K562 (cell line): ENCODE measurements around the gene PSMC3IP. TPM values are rescaled to one million over a fixed set of nuclear protein-coding genes. Genes with fewer than 3 reads are reported as not detected.

Experiments
- GABPA ChIP-seq: fragments of 200-800 bp; sonication (Bioruptor generic); conservative IDR thresholded peaks from 2 replicates; pipeline ENCODE4 v1.6.1; 2016; ENCODE audit warnings: low read depth, missing genetic modification characterization, missing compliant biosample characterization
- HCFC1 ChIP-seq: IDR thresholded peaks from 2 replicates; pipeline ENCODE4 v1.6.1; 2012; ENCODE audit warnings: low read depth, low read length, improper control_type of control experiment
- HIVEP1 ChIP-seq: fragments of 250-450 bp; sonication (Bioruptor Pico); IDR thresholded peaks from 2 replicates; pipeline ENCODE4 v1.4.0; 2020; ENCODE audit warnings: mild to moderate bottlenecking
- HNRNPK ChIP-seq: fragments of 200-400 bp; formaldehyde crosslinking; IDR thresholded peaks from one replicate; pipeline ENCODE4 v1.6.1; 2018; ENCODE audit warnings: mild to moderate bottlenecking, low read depth, low read length; ENCODE audit not compliant: poor library complexity, severe bottlenecking
- LEF1 ChIP-seq: fragments of 450-650 bp; IDR thresholded peaks from 2 replicates; pipeline ENCODE4 v1.6.1; 2016; ENCODE audit warnings: mild to moderate bottlenecking
- MCM2 ChIP-seq: fragments of 450-650 bp; IDR thresholded peaks from 2 replicates; pipeline ENCODE4 v1.6.1; 2017; ENCODE audit warnings: low read depth, mild to moderate bottlenecking
- PHF20 ChIP-seq: fragments of 450-650 bp; IDR thresholded peaks from 2 replicates; pipeline ENCODE4 v1.6.1; 2018; ENCODE audit not compliant: partially characterized antibody
- POLR2A ChIP-seq: fragments of 450-650 bp; conservative IDR thresholded peaks from 2 replicates; pipeline ENCODE4 v1.6.1; 2016
- RHOXF2B ChIP-seq: fragments of 250-450 bp; sonication (Bioruptor Pico); conservative IDR thresholded peaks from 2 replicates; pipeline ENCODE4 v1.5.1; 2021
- ZKSCAN1 ChIP-seq: fragments of 150-350 bp; IDR thresholded peaks from 2 replicates; pipeline ENCODE4 v1.6.1; 2016; ENCODE audit warnings: low read depth, low read length
- polyA plus RNA-seq, 8 experiments: library from polyadenylated mRNA; depleted of rRNA in 4 of 8; stranded (reverse) in 5 of 8; unstranded in 3 of 8; fragments of >200 nt; fragmentation: Nextera tagmentation in 2 of 8; fragmentation: Illumina TruSeq in 1 of 8; extraction: Ambion mirVana in 2 of 8; extraction: Trizol in 1 of 8; gene quantifications; 2 replicates each; pipeline versions ENCODE4 v1.2.1 to v1.2.3, GENCODE V29; 2011 to 2014; ENCODE audit warnings: inconsistent platforms in 1 of 8, missing spikeins in 1 of 8
- total RNA-seq, 7 experiments: library from RNA; depleted of rRNA in 6 of 7; stranded (reverse); fragments of >200 nt in 6 of 7; fragmentation: Illumina TruSeq in 2 of 7; extraction: Trizol in 2 of 7; gene quantifications; 2 replicates each; pipeline versions ENCODE4 v1.2.1 to v1.2.3, GENCODE V29; 2011 to 2021; ENCODE audit warnings: low replicate concordance in 1 of 7
- TF ChIP-seq, protein P1 (sequence below), 2 experiments: fragments of 450-650 bp; formaldehyde crosslinking in 1 of 2; IDR thresholded peaks; 2 replicates each; pipeline versions ENCODE4 v1.4.0 to v1.6.1; 2014 to 2020; ENCODE audit warnings: mild to moderate bottlenecking in 2 of 2, borderline replicate concordance in 1 of 2, low read depth in 1 of 2
- TF ChIP-seq, protein P2 (sequence below): fragments of 450-650 bp; IDR thresholded peaks from 2 replicates; pipeline ENCODE4 v1.6.1; 2018; ENCODE audit not compliant: partially characterized antibody
- TF ChIP-seq, protein P3 (sequence below): sonication (generic); formaldehyde crosslinking; IDR thresholded peaks from 2 replicates; pipeline ENCODE4 v1.9.0; 2022; ENCODE audit warnings: mild to moderate bottlenecking, missing genetic modification reagents

The PSMC3IP gene
- total and polyA plus RNA-seq, 9 of the 15 experiments (the other 6 are each of a cell fraction or from before 2014, with no cell fraction given), result 13.8 to 65.6 (median 32.8) TPM

DNA sequence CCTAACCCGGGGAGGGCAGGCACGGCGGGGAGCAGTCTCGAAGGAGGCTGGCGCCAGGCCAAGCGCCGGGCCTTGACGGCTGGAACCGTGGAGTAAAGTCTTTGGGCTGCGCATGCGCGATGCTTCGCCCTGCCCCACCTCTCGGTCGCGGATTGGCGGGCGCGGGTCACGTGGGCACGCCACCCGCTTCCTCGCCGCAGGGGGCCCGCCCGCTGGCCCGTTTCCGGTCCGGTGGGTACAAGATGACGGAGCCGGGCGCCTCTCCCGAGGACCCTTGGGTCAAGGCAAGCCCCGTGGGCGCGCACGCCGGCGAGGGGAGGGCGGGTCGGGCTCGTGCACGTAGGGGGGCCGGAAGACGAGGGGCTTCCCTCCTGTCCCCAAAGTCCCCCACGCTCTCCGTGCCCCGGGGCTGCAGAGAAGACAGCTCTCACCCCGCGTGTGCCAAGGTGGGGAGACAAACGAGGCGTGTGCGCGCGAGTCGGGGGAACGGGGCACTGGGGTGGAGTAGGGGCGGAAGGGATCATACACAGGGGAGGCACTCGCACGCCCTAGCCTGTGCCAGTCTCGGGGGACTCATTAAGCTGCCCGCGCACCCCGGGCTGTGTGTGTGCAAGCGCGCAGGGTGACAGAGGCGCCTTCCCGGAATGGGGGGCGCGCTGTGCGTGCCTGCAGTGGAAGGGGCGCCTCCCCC is 10.5 kb downstream of the PSMC3IP start, which contains the start of gene MLX (continued):
- TF ChIP-seq, protein P1, sequence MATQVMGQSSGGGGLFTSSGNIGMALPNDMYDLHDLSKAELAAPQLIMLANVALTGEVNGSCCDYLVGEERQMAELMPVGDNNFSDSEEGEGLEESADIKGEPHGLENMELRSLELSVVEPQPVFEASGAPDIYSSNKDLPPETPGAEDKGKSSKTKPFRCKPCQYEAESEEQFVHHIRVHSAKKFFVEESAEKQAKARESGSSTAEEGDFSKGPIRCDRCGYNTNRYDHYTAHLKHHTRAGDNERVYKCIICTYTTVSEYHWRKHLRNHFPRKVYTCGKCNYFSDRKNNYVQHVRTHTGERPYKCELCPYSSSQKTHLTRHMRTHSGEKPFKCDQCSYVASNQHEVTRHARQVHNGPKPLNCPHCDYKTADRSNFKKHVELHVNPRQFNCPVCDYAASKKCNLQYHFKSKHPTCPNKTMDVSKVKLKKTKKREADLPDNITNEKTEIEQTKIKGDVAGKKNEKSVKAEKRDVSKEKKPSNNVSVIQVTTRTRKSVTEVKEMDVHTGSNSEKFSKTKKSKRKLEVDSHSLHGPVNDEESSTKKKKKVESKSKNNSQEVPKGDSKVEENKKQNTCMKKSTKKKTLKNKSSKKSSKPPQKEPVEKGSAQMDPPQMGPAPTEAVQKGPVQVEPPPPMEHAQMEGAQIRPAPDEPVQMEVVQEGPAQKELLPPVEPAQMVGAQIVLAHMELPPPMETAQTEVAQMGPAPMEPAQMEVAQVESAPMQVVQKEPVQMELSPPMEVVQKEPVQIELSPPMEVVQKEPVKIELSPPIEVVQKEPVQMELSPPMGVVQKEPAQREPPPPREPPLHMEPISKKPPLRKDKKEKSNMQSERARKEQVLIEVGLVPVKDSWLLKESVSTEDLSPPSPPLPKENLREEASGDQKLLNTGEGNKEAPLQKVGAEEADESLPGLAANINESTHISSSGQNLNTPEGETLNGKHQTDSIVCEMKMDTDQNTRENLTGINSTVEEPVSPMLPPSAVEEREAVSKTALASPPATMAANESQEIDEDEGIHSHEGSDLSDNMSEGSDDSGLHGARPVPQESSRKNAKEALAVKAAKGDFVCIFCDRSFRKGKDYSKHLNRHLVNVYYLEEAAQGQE (IDR thresholded peaks at IDR 0.05; ENCODE audit: borderline replicate concordance), result peak; percentile 93
- TF ChIP-seq, protein P1 (CRISPR knock-in tag; IDR thresholded peaks at IDR 0.05; ENCODE audit: low read depth), result 0 out of 2 replicates have a peak, but pooled peaks have one; percentile 10
- TF ChIP-seq POLR2A, result peak; percentile 53; the same call in 1 of the 2 replicates
- no peak for TF ChIP-seq PHF20
- peak; percentile 50 for TF ChIP-seq HNRNPK
- peak; percentile 90 for TF ChIP-seq GABPA (tag)
- no peak for TF ChIP-seq RHOXF2B
- no peak for TF ChIP-seq MCM2
- no peak for TF ChIP-seq HIVEP1 (CRISPR knock-in tag)
- TF ChIP-seq, protein P2, sequence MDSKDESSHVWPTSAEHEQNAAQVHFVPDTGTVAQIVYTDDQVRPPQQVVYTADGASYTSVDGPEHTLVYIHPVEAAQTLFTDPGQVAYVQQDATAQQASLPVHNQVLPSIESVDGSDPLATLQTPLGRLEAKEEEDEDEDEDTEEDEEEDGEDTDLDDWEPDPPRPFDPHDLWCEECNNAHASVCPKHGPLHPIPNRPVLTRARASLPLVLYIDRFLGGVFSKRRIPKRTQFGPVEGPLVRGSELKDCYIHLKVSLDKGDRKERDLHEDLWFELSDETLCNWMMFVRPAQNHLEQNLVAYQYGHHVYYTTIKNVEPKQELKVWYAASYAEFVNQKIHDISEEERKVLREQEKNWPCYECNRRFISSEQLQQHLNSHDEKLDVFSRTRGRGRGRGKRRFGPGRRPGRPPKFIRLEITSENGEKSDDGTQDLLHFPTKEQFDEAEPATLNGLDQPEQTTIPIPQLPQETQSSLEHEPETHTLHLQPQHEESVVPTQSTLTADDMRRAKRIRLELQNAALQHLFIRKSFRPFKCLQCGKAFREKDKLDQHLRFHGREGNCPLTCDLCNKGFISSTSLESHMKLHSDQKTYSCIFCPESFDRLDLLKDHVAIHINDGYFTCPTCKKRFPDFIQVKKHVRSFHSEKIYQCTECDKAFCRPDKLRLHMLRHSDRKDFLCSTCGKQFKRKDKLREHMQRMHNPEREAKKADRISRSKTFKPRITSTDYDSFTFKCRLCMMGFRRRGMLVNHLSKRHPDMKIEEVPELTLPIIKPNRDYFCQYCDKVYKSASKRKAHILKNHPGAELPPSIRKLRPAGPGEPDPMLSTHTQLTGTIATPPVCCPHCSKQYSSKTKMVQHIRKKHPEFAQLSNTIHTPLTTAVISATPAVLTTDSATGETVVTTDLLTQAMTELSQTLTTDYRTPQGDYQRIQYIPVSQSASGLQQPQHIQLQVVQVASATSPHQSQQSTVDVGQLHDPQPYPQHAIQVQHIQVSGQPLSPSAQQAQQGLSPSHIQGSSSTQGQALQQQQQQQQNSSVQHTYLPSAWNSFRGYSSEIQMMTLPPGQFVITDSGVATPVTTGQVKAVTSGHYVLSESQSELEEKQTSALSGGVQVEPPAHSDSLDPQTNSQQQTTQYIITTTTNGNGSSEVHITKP, result peak; percentile 74
- TF ChIP-seq, protein P3, sequence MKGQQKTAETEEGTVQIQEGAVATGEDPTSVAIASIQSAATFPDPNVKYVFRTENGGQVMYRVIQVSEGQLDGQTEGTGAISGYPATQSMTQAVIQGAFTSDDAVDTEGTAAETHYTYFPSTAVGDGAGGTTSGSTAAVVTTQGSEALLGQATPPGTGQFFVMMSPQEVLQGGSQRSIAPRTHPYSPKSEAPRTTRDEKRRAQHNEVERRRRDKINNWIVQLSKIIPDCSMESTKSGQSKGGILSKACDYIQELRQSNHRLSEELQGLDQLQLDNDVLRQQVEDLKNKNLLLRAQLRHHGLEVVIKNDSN (CRISPR knock-in tag), result peak; percentile 99
- TF ChIP-seq HCFC1, result peak; percentile 43
- TF ChIP-seq ZKSCAN1, result no peak
- TF ChIP-seq LEF1, result no peak
